ENCODE data around the gene PEMT. TPM values are rescaled to one million over a fixed set of nuclear protein-coding genes. Genes with fewer than 3 reads are reported as not detected.
A peak's percentile ranks its signal among the peaks of the same experiment; 100 is the strongest.

PEMT gene
- total and polyA plus RNA-seq, 2 of the 8 experiments (the other 6 are each of a cell fraction or from before 2014, with no cell fraction given) = 42.0 to 118 TPM

DNA sequence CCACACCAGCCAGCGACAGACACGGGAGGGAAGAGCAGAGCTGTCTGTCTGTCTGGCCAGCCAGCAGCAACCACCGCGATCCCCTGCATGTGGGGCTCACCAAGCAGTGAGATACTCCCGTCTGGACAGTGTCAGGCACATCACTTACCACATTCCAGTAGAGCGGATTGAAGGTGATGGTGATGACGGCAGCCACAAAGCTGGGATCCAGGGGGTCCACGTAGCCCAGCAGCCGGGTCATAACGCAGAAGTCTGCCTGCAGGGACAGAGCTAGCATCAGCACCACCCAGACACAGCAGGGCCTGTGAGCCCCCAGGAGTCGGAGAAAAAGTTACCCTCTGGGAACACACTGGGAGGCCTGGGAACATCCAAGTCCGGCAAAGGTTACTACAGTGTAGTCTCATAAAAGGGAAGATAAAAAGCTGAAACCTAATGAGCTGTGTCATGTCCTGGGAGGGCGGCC lies 14.7 kb downstream of the PEMT start:
- no peak overlapping the region for H3K27ac ChIP-seq (ENCODE audit: low read depth, low read length)
- DNase-seq (ENCODE audit: low read depth in 1 of 2, low spot score in 2 of 2) (no peak), FAIRE-seq (no peak)
- no peak overlapping the region for H3K4me2 ChIP-seq (ENCODE audit: insufficient read depth in 1 of 2, low read depth in 2 of 2, low read length in 2 of 2)
- CTCF ChIA-PET (ENCODE audit: partially characterized antibody) = interaction anchor here (0.6 to 7.0 kb wide), 8 partner anchors 8 to 188 kb away, joined by 3 to 56 read pairs (median 3); partner anchors contain the start of gene RASD1
- H3K4me1 ChIP-seq (replicated peaks in 1 of 4; ENCODE audit: control insufficient read depth in 3 of 4, insufficient read depth in 4 of 4, low read length in 3 of 4) = no peaks in the 10 kb centered on the region
- no peaks in the 10 kb centered on the region for H3K23me2 ChIP-seq (ENCODE audit: low read depth, low read length)
- 93% methylated on average over 13 of the region's 13 CpGs; no CpG with 5 or more reads in 1 of the 2 experiments for WGBS, 2 experiments (ENCODE audit: extremely low coverage in 1 of 2, insufficient coverage in 1 of 2, insufficient read length in 1 of 2, insufficient replicate concordance in 2 of 2, low coverage in 1 of 2, low lambda C conversion rate in 2 of 2, missing lambda C conversion rate in 1 of 2)
- no peak overlapping the region for H3K9ac ChIP-seq (replicated peaks in 1 of 4; ENCODE audit: extremely low read depth in 1 of 4, low read depth in 3 of 4, low read length in 3 of 4)
- H4K8ac ChIP-seq (ENCODE audit: extremely low read depth, insufficient read depth, low read length) = no peak overlapping the region
- H4K20me1 ChIP-seq (replicated peaks in 1 of 2; ENCODE audit: control insufficient read depth in 1 of 2, insufficient read depth in 2 of 2, low read length in 2 of 2) = no peaks in the 10 kb centered on the region
- no peak overlapping the region for H2AK5ac ChIP-seq (ENCODE audit: low read depth, low read length)
- no peak overlapping the region for H3K56ac ChIP-seq (replicated peaks; ENCODE audit: insufficient read length, low read depth, low read length)
- POLR2A ChIA-PET (ENCODE audit: partially characterized antibody) = interaction anchor here (1.5 to 1.9 kb wide), 2 partner anchors 9 to 80 kb away, joined by 4 to 5 read pairs; partner anchors contain the start of gene RASD1
- no peak overlapping the region for H2BK12ac ChIP-seq (ENCODE audit: low read depth, low read length)
- H4K5ac ChIP-seq (ENCODE audit: insufficient read length, low read depth, low read length) = no peak overlapping the region
- no peaks in the 10 kb centered on the region; a peak in 1 of 4 replicates for H3K79me2 ChIP-seq (ENCODE audit: control insufficient read depth in 1 of 2, insufficient read depth in 2 of 2, low read length in 2 of 2)
- H3K4me3 ChIP-seq (ENCODE audit: extremely low read depth in 1 of 4, insufficient read depth in 2 of 4, low read depth in 3 of 4, low read length in 4 of 4) = no peak overlapping the region
- no peaks in the 10 kb centered on the region for H3K9me3 ChIP-seq (ENCODE audit: insufficient read depth in 2 of 2, low read depth in 1 of 2, low read length in 1 of 2)
- no peak overlapping the region for H2BK20ac ChIP-seq (ENCODE audit: low read length)
- no peak overlapping the region for H2AFZ ChIP-seq (ENCODE audit: low read length)
- H3K36me3 ChIP-seq (ENCODE audit: control insufficient read depth in 2 of 4, insufficient read depth in 4 of 4, low read length in 3 of 4) = no peaks in the 10 kb centered on the region; a peak in 2 of 8 replicates
- H2BK120ac ChIP-seq (replicated peaks; ENCODE audit: low read depth, low read length) = no peak overlapping the region
- H3K18ac ChIP-seq (ENCODE audit: extremely low read depth, low read length) = no peak overlapping the region
- H3K23ac ChIP-seq (ENCODE audit: insufficient read length) = no peak overlapping the region
- no peaks in the 10 kb centered on the region for H3K27me3 ChIP-seq (replicated peaks in 1 of 4; ENCODE audit: control insufficient read depth in 3 of 4, extremely low read depth in 1 of 4, insufficient read depth in 3 of 4, low read length in 3 of 4)
- no peak overlapping the region for H3K4ac ChIP-seq (replicated peaks; ENCODE audit: insufficient read length, low read depth, low read length)
- H3K14ac ChIP-seq (ENCODE audit: insufficient read length) = no peak overlapping the region
- H2BK5ac ChIP-seq (ENCODE audit: low read depth, low read length) = peak overlapping the region; percentile 35; the same call in 1 of the 2 replicates
- peaks cover 2% of the 10 kb centered on the region for H3K79me1 ChIP-seq (ENCODE audit: low read depth, low read length)
- H2BK15ac ChIP-seq (ENCODE audit: low read length) = no peak overlapping the region
- H4K91ac ChIP-seq (replicated peaks; ENCODE audit: insufficient read length, low read length) = no peak overlapping the region
- TF ChIP-seq, protein P1, sequence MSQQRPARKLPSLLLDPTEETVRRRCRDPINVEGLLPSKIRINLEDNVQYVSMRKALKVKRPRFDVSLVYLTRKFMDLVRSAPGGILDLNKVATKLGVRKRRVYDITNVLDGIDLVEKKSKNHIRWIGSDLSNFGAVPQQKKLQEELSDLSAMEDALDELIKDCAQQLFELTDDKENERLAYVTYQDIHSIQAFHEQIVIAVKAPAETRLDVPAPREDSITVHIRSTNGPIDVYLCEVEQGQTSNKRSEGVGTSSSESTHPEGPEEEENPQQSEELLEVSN (IDR thresholded peaks at IDR 0.05) = no peak
- TF ChIP-seq KDM4A (IDR thresholded peaks at IDR 0.05; ENCODE audit: low read depth, low read length, severe bottlenecking) = no peak
- no peak for TF ChIP-seq JUN (IDR thresholded peaks at IDR 0.05; ENCODE audit: low read depth, low read length)
- no peak for TF ChIP-seq FOSL1 (IDR thresholded peaks at IDR 0.05; ENCODE audit: insufficient read depth, low read depth, low read length)
- TF ChIP-seq, protein P2, sequence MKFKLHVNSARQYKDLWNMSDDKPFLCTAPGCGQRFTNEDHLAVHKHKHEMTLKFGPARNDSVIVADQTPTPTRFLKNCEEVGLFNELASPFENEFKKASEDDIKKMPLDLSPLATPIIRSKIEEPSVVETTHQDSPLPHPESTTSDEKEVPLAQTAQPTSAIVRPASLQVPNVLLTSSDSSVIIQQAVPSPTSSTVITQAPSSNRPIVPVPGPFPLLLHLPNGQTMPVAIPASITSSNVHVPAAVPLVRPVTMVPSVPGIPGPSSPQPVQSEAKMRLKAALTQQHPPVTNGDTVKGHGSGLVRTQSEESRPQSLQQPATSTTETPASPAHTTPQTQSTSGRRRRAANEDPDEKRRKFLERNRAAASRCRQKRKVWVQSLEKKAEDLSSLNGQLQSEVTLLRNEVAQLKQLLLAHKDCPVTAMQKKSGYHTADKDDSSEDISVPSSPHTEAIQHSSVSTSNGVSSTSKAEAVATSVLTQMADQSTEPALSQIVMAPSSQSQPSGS (IDR thresholded peaks at IDR 0.05; ENCODE audit: low read length) = no peak
- TF ChIP-seq CHD2 (IDR thresholded peaks at IDR 0.05; ENCODE audit: low read length) = no peak
- no peak for TF ChIP-seq KDM5A (IDR thresholded peaks at IDR 0.05; ENCODE audit: low read length)
- no peak for TF ChIP-seq POLR2A (IDR thresholded peaks at IDR 0.05; ENCODE audit: control extremely low read depth in 1 of 2, low read depth in 2 of 2, low read length in 2 of 2)
- no peak for TF ChIP-seq MAFK (IDR thresholded peaks at IDR 0.05; ENCODE audit: low read depth, low read length)
- no peak for TF ChIP-seq TCF12 (IDR thresholded peaks at IDR 0.05; ENCODE audit: low read depth, low read length)
- no peak for TF ChIP-seq PHF8 (conservative IDR thresholded peaks at IDR 0.05; ENCODE audit: low read depth, low read length)
- TF ChIP-seq JUND (IDR thresholded peaks at IDR 0.05; ENCODE audit: low read length) = no peak

All from H1 (cell line).